ENCODE measurements around the gene ACSL5. TPM values are rescaled to one million over a fixed set of nuclear protein-coding genes. Genes with fewer than 3 reads are reported as not detected.

ACSL5 gene
- total and polyA plus RNA-seq, 2 donors (not counting 3 experiments of a cell fraction or from before 2014, with no cell fraction given) = 1.5 to 2.1 TPM

GRCh38 chr10:112393341-112393740 lies 19.4 kb downstream of the ACSL5 start:
- no peaks in the 10 kb centered on the region for H4K20me1 ChIP-seq (replicated peaks; ENCODE audit: control insufficient read depth, extremely low read depth, insufficient read depth, low read length)
- no peak overlapping the region for H3K27ac ChIP-seq (ENCODE audit: insufficient read depth, low read depth, low read length)
- BruUV-seq (replicated peaks) = no TSS peak
- POLR2A ChIA-PET = no interaction called here
- no peak for FAIRE-seq
- peaks cover 3 to 7% of the 10 kb centered on the region in 2 experiments for H3K27me3 ChIP-seq (ENCODE audit: control insufficient read depth in 2 of 2, insufficient read depth in 2 of 2, low read length in 2 of 2)
- peaks cover 23% of the 10 kb centered on the region for H3K4me1 ChIP-seq (ENCODE audit: control insufficient read depth, extremely low read depth, insufficient read depth, low read length)
- H3K36me3 ChIP-seq (ENCODE audit: control insufficient read depth in 2 of 2, extremely low read depth in 1 of 2, insufficient read depth in 2 of 2, low read length in 2 of 2) = no peaks in the 10 kb centered on the region
- CTCF ChIA-PET = interaction anchor here (1.0 kb wide), 1 partner anchor 9 kb away, joined by 3 read pairs; no protein-coding TSS in a partner anchor
- TF ChIP-seq MYC (IDR thresholded peaks at IDR 0.05; ENCODE audit: low read depth, low read length) = no peak
- TF ChIP-seq, protein P1, sequence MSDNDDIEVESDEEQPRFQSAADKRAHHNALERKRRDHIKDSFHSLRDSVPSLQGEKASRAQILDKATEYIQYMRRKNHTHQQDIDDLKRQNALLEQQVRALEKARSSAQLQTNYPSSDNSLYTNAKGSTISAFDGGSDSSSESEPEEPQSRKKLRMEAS (IDR thresholded peaks at IDR 0.05; ENCODE audit: insufficient read depth, insufficient read length) = no peak
- no peak for TF ChIP-seq GATA2 (IDR thresholded peaks at IDR 0.05; ENCODE audit: insufficient read depth, insufficient read length, low read depth, low read length)
- no peak for TF ChIP-seq POLR2A (IDR thresholded peaks at IDR 0.05; ENCODE audit: low read depth, low read length)
- TF ChIP-seq FOS (IDR thresholded peaks at IDR 0.05; ENCODE audit: borderline replicate concordance, insufficient read depth, low read length) = no peak
- TF ChIP-seq, protein P2, sequence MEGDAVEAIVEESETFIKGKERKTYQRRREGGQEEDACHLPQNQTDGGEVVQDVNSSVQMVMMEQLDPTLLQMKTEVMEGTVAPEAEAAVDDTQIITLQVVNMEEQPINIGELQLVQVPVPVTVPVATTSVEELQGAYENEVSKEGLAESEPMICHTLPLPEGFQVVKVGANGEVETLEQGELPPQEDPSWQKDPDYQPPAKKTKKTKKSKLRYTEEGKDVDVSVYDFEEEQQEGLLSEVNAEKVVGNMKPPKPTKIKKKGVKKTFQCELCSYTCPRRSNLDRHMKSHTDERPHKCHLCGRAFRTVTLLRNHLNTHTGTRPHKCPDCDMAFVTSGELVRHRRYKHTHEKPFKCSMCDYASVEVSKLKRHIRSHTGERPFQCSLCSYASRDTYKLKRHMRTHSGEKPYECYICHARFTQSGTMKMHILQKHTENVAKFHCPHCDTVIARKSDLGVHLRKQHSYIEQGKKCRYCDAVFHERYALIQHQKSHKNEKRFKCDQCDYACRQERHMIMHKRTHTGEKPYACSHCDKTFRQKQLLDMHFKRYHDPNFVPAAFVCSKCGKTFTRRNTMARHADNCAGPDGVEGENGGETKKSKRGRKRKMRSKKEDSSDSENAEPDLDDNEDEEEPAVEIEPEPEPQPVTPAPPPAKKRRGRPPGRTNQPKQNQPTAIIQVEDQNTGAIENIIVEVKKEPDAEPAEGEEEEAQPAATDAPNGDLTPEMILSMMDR (IDR thresholded peaks at IDR 0.05; ENCODE audit: extremely low read depth in 1 of 2, insufficient read depth in 1 of 2, low read depth in 1 of 2, low read length in 2 of 2) = no peak
- no peak for TF ChIP-seq EZH2 (IDR thresholded peaks at IDR 0.05; ENCODE audit: borderline replicate concordance, low read depth, low read length, severe bottlenecking)
- no peak for TF ChIP-seq JUN (IDR thresholded peaks at IDR 0.05; ENCODE audit: borderline replicate concordance, insufficient read depth, insufficient read length, low read depth)
- no peak for TF ChIP-seq POLR2AphosphoS5 (IDR thresholded peaks at IDR 0.05; ENCODE audit: insufficient read depth, low read depth, low read length)
- DNase-seq (ENCODE audit: low read depth, low spot score) = no peak
- H2AFZ ChIP-seq (ENCODE audit: low read depth, low read length) = no peak overlapping the region
- no peaks in the 10 kb centered on the region for H3K9me3 ChIP-seq (replicated peaks; ENCODE audit: control insufficient read depth, insufficient read depth, low read length)
- H3K4me3 ChIP-seq (replicated peaks in 1 of 3; ENCODE audit: insufficient read depth in 1 of 3, low read depth in 1 of 3, low read length in 3 of 3) = no peak overlapping the region
- H3K79me2 ChIP-seq (ENCODE audit: control insufficient read depth, insufficient read depth, low read length) = no peaks in the 10 kb centered on the region
- dilution Hi-C loops (cut with MboI; ENCODE audit: extremely low pct_ligation_motif_present, low sequenced_read_pairs) = no loop called here
- H3K9ac ChIP-seq (replicated peaks; ENCODE audit: extremely low read depth, insufficient read depth, low read length) = no peak overlapping the region
- no peak overlapping the region for H3K4me2 ChIP-seq (ENCODE audit: insufficient read depth, low read length)
- H3K9me1 ChIP-seq (replicated peaks; ENCODE audit: control insufficient read depth, extremely low read depth, insufficient read depth, low read length) = no peaks in the 10 kb centered on the region
- intact Hi-C loops (cut with micrococcal nuclease) = no loop called here

Data from endothelial cell of umbilical vein (primary cell).